GM21786 (cell line): ENCODE results near the gene TCEA2.

Source experiments
- ATAC-seq: cut with Tn5 transposase; IDR thresholded peaks from one replicate; pipeline ENCODE4 v1.9.1; 2021; ENCODE audit not compliant: unreplicated experiment

The TCEA2 gene

GRCh38 chr20:64119681-64120341 lies 56.8 kb downstream of the TCEA2 start:
- no peak for ATAC-seq

DNA sequence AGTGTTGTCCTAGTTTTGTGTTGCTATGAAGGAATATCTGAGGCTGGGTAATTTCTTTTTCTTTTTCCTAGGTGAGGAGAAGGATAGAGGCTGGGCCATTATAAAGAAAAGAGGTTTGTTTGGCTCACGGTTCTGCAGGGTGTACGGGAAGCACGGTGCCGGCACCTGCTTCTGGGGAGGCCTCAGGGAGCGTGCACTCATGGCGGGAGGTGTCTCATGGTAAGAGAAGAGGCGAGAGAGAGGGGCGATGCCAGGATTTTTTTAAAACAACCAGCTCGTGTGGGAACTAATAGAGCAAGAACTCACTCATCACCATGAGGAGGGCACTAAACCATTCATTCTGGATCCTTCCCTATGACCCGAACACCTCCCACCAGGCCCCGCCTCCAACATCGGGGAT lies 58.6 kb downstream of the TCEA2 start:
- ATAC-seq = no peak
